Stimulated activated CD8-positive, alpha-beta memory T cell treated with anti-CD3 and anti-CD28 coated beads, Interleukin-7, amount 100 ng/mL, for 4 hours (primary cell): ENCODE data around the gene DOCK2.
"Not testable (repeated sequence)": the region's sequence is repeated elsewhere in the genome, so short reads cannot be mapped to it uniquely, and the experiment has no call there.

ENCODE experiments used
- DNase-seq, 2 donors: peaks; one replicate each; pipeline ENCODE4 v3.0.0-alpha.2; 2020; ENCODE audit warnings: low read depth in 2 of 2

Gene DOCK2

DNA sequence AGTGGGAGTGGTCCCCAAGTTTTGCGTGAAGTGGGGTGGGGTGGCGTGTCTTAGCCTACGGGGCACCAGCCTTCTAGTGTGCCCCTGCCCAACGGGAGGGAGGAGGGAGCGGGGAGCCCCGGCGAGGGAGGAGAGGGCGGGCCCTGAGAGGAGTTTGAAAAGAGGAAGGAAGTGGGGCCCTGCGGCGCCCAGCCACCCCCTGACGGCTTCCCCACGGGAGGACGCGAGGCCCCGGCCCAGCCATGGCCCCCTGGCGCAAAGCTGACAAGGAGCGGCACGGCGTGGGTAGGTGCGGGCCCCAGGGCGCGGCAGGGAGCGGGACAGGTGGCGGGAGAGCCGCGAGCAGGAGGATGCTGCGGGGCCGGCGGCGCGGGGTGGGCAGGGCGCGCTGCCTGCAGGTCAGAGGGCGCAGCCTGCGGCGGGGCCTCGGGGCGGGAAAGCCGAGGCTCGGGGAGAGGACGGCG lies at the start of gene DOCK2:
TSS of gene DOCK2 (plus strand) at position 191 of the 464 bp plus-strand sequence. CDS start at position 243, 52 bp downstream.
- DNase-seq = peak; percentile 50 to 68

DNA sequence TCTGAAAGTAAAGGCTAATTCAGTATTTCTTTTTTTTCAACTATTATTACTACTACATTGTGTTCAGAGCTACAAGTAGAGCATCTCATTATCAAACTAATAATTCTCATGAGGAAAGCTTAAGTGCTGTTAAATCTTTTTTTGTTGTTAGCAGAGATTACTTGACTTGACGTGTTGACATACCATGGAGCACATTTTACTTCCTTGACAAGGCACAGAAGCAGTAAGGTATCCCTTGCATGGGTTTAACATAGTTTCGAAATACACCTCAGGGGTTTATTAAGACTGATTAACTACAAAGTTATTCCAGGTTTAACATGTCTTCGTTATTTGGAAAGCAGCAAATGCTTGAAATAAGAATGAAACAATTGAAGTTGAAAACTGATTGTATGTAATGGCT lies 46.5 kb upstream of the DOCK2 start:
- no peak for DNase-seq

DNA sequence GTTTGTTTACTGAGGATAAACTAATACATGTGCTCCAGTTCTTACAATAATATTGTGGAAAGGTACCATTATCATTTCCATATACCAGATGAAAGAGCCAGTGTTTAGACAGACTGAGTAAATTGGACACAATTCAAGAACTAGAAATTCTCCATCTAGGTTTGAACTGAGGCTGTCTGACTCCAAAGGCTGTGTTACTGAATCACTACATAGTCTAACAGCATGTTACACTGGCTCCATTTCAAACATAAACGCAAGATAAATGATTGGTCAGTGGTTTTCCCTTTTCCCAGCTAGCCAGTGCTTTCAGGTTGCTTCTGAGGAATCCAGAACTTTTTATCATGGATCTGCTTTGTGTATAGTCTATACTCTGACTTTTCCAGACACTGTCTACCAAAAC lies 45.4 kb upstream of the DOCK2 start:
- DNase-seq = no peak

DNA sequence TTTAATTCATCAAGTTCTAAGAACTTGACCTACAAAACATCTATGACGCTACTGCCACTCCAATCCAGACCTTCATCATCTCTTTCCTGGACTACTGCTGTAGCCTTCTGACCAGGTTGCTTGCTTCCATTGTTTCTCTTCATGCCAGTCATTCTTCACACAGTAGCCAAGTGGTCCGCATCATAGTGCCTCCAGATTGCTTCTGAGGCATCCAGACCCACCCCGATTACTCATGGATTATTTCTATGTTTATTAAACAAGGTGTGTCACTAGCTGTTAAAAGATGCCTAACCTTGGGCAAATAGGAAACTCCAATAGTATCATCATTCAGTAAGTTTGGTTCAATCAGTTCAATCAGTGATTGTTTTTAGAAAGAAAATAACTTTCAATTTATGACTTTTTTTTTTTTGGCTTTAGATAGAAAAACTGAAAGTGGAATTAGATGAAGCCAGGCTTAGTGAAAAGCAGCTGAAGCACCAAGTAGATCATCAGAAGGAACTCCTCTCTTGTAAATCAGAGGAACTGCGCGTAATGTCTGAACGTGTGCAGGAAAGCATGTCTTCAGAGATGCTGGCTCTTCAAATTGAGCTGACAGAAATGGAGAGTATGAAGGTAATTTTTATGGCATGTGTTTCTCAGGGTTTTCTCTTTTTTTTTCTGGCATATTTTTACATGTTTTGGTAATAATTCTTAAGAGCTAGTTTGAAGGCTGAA lies 44.0 kb upstream of the DOCK2 start:
- no peak for DNase-seq

DNA sequence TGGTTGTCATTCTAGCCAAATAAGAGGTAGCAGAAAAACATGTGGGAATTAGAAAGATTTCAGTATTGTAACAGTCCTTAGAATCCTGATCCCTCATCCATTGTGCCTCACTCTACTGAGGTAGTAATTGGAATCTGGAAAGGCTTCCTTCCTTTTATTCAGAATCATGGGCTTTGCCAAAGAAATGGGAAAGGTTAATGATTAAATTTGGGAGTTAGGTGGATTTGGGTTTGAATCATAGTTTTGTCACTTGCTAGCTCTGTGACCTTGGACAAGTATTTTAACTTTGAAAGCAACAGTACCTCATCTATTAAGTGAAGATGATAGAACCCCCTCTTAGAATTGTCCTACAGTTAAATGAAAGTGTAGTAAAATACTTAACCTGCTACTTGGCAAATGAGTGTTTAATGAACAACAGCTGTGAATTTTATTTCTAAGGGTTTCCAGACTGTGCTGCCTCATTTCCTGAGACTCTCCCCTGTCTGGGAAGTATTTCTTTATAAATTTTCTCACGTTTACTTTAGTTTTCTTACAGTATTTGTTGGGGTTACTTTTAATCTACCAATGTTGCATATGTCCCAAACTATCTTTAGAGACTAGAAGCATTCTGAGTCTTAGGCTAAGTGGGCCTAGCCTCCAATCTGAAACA lies 41.8 kb upstream of the DOCK2 start:
- no peak for DNase-seq

DNA sequence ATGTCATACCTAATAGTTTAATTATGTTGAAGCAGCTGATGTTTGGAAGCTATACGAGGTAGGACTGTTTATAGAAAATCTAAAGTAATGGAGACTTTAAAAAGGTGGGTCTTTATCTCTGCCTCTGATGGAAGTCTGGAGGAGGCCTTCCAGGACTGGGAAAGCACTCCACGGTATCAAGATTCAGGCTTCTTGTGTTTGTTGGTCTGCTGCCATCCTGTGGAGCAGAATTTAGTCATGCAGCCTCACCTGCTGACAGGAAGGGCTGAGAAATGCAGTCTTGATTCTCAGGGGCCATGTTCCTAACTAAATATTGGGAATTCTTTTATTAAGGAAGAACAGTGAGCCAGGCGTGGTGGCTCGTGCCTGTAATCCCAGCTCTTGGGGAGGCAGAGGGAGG lies 37.6 kb upstream of the DOCK2 start:
- DNase-seq = no peak

DNA sequence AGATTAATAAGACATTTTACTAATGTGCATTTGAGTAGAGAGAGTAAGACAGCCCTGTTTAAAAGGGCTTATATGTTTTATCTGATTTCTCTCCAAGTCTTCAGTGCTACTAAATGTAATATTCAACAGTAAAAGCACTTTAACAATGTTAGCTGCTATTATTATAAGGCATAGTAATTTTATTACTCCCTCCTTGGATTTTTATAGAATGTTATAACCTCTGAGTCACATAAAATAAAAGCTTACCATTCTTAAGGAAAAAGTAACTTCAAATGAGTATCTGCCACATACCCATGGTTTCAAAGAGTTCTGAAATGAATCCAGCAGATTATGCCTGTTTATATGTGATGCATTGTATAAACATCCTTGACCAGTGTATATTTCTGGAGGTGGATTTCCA lies 34.5 kb upstream of the DOCK2 start:
- no peak for DNase-seq

DNA sequence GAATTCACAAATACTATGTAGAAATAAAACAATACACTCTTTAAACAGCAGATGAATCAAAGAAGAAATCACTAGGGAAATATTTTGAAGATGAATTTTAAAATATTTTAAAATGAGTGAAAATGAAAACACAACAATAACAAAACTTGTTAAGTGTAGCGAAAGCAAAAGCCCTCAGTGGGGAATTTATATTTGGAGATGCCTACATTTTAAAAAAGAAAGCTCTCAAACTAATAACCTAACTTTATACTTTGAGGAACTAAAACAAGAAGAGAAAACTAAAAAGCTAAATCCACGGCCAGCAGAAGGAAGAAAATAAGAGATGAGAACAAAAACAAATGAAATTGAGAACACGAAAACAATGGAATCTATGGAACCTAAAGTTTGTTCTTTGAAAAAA lies 30.8 kb upstream of the DOCK2 start:
- DNase-seq = no peak

DNA sequence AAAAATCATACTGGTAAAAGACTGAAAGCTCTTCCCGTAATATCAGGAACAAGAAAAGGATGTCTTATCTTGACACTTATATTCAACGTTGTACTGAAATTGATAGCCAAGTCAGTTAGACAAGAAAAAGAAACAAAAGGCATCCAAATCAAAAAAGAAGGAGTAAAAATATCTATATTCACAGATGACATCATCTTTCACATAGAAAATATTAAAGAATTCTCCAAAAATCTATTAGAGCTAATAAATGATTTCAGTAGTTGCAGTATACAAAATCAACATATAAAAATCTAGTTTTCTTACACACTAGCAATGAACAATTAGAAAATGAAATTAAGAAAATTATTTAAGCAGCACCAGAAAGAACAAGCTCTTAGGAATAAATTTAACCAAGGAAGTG lies 29.2 kb upstream of the DOCK2 start:
- DNase-seq = no peak

DNA sequence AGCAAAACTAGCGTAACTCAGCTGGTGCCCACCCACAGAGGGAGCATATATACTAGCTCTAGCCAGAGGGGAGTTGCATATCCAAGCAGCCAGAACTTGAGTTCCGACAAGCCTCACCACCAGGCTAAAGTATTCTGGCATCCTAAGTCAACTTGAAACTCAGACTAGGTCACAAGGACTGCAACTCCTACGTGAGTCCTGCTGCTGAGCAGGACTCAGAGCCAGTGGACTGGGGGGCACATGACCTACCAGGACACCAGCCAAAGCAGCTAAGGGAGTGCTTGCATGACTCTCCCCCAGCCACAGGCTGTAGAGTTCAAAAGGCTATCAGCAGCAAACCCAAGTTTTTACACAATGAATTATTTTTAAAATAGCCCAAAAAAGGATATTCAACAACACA lies 27.4 kb upstream of the DOCK2 start:
- no peak for DNase-seq

DNA sequence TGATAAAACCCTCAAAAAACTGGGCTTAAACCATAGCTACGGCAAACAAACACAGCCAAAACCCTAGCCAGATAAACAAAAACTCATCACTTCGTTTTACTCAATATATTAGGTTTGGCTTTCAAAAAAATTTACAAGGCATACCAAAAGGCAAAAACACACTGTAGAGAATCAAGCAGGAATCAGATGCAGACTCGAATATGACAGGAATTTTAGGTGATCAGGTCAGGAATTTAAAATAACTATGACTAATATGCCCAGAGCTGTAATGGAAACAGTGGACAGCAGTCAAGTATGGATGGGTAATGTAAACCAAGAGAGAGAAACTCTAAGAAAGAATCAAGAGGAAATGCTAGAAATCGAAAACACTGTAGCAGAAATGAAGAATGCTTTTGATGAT lies 26.5 kb upstream of the DOCK2 start:
- DNase-seq = no peak

DNA sequence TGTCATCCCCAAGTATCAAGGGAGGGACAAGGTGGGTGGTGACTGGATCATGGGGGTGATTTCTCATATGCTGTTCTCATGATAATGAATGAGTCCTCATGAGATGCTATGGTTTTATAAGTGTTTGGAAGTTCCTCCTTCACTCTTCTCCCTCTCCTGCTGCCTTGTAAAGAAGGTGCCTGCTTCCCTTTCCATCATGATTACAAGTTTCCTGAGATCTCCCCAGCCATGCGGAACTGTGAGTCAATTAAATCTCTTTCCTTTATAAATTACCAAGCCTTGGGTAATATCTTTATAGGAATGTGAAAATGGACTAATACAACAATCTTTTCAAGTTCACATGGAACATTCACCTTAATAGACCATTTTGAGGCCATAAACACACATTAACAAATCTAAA lies 21.5 kb upstream of the DOCK2 start:
- DNase-seq = no peak

DNA sequence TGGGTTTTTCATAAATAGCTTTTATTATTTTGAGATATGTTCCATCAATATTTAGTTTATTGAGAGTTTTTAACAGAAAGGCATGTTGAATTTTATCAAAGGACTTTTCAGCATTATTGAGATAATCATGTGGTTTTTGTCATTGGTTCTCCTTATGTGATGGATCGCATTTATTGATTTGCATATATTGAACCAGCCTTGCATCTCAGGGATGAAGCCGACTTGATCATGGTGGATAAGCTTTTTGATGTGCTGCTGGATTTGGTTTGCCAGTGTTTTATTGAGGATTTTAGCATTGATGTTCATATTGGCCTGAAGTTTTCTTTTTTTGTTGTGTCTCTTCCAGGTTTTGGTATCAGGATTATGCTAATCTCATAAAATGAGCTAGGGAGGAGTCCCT lies 12.8 kb upstream of the DOCK2 start:
- DNase-seq = not testable (repeated sequence)

DNA sequence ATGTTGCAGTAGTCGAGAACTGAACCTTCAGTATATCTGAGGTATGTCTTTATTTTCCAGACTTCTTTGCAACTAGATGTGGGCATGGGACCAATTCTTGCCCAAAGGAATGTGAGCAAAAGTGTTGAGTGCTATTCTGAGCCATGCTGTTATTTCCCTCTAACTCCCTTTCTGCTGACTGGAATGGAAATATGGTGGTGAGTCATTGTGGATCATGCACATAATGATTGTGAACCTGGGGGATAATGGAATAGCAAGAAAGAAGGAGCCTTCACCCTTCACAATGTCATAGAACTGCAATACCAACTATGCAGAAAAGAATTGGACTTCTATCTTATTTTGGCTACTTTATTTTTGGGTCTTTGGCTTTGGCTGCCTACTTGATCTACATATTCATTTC lies 10.3 kb upstream of the DOCK2 start:
- DNase-seq = no peak

DNA sequence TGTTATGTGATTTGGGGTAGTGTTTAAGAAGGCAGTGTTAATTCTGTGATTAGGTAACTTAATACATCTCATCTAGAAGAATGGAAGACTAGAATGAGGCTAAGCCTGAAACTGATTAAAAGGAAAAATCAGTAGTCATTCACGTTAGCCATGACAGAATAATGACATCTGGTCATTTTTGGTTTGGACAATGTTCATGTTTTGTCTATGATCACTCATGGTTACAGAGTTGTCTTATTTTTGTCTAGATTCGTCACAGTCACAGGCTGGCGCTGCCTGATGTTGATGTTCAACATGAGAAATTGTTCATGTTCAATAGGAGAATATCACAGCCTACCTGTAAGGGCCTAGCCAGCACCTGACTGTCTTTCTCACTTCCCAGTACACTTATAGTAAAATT lies 9.5 kb upstream of the DOCK2 start:
- no peak for DNase-seq

DNA sequence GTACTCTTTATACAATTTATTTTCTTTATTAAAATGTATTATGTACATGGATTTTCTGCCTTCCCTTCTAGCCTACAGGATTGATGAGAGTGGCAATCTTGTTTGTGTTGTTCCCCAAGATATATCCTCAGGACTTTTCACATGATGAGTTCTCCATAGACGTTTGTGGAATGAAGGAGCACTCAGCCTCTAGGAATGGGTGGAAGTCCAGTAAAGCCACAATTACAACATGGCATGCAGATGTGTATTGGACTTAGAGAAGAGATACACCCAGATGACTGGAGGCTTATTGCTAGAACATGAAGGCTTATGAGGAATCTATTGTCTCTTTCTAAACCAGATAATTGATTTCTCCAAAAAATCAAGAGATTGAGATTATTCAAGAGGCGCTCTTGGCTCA lies 8.2 kb upstream of the DOCK2 start:
- DNase-seq = no peak

DNA sequence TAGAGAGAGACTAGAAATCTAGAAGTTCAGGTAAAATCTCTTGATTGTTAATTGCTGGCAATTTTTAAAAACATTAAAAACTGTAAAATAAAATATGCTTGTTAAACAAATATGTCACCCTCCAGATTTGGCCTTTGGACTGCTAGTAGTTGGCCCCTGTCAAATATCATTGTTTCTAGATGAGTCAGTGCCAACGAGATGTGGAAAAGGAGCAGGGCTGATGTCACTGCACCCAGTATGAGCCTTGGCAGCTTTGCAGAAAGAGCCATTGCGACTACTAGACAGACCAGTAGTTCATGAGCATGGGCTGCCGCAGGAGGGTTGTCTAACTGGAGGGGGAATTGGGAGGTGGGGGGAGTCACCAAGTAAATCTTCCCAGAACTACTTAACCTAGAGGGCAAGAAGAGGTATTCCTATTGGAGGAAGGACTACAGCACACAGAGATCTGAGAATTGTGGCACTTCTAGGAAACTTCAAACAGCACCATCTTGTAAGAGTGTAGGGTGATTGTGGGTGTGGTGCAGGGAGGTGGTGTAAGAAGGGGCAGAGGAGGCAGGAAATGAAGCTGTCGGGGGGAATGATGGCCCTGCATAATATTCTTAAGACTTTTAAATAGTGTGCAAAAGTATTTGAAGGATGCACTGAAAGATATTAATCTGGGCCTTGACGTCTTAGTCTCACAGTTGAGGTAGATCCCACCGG lies 7.1 kb upstream of the DOCK2 start:
- DNase-seq = no peak

DNA sequence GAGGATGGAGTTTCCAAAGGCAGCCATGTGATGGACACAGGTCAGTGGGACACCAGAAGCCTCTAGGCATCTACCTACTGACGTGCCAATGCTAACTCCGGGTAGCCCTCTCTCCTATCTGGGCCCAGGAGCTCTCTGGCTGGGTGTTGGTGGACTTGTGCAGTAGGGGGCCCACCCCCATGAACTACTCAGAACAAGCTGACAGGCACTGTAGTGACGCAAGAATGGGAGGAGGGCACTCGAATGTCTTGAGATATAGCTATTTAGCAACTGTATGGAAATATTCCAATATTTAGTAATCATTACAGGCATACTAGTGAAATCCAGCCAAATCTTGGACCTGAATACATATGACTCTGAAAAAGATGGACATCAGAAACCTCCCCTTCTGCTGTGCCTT lies 5.7 kb upstream of the DOCK2 start:
- DNase-seq = no peak

DNA sequence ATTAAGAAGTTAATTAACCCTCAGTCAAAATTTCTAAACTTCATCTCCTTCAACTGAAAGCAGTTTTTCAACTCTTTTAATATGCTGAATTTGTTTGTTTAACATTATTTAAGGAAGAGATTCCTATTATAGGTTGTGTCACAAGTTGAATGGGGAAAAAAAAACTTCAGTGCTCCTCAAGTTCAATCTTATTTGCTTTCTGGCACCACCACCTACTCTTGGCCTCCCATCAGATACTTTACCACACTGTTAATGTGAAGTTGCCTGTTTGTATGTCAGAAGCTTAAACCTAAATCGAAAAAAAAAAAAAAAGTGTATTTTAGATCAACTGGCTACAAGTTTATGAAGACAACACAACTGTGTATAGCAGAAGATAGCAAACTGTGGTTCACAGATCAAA lies 4.1 kb upstream of the DOCK2 start:
- no peak for DNase-seq

DNA sequence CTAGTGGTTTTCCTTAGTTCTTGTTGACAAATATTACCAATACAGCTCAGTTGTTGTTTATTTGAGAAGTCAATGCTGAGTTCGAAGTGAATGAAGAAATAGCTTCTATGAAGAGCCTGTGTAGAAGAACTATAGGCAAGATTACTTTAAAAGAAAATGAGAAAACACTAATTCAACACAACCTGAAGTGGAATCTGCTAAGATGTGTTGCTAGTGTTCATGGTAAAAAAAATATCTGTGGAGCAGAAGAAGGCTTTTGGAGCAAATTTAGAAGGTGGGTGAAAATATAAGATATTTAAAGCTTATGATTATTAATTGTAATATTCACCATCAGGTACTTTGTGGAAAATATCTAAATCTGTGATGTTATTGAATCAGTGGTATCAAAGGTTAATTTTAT lies 2.5 kb upstream of the DOCK2 start:
- no peak for DNase-seq

DNA sequence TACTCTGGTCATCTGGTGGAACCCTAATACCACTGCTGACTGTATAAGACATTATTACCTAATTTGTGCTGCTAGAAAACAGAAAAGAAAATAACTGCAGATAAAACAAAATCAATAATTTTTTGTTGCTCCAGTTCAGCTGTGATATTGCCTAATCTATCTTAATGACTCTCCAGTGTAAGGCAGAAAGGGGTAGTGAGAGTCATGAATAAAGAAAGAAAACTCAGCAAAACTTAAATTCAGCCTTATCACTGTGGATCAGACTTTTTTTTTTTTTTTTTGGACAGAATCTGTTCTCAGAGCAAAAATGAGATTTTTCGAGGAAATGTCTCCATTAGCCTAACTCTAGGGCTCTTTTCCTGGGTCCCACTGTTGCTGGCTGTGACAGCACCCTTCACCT lies 1.1 kb upstream of the DOCK2 start:
- no peak for DNase-seq

DNA sequence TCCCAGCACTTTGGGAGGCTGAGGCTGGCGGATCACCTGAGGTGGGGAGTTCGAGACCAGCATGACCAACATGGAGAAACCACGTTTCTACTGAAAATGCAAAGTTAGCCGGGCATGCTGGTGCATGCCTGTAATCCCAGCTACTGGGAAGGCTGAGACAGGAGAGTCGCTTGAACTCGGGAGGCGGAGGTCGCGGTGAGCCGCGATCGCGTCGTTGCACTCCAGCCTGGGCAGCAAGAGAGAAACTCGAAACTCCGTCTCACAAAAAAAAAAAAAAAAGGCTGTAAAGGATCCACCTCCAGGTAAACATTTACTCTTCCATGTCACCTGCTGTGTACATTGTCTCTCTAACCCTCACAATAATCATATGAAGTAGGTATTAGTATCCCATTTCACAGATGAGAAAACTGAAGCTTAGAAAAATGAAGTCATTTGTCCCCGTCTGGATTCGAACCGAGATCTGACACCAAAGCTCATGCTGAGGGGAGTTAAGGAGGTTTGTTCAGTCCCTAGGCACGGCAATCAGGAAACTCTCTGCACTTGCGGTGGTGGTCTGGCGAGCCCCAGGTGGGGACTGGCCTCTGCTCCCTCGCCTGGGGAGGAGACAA lies 494 bp upstream of the DOCK2 start:
- no peak for DNase-seq
